ENCODE results near the gene SSC4D. TPM values are rescaled to one million over a fixed set of nuclear protein-coding genes. Genes with fewer than 3 reads are reported as not detected.

The SSC4D gene
- total RNA-seq, 1 experiment from 2014 or later = 14.8 TPM

GRCh38 chr7:76380623-76380966, 28.9 kb downstream of the SSC4D start:
- H3K36me3 Mint-ChIP-seq (ENCODE audit: insufficient read depth in 1 of 3, low read depth in 3 of 3) = no peaks in the 10 kb centered on the region
- H2BK120ac ChIP-seq (ENCODE audit: low read depth, low read length, poor library complexity, severe bottlenecking) = no peak overlapping the region
- no peaks in the 10 kb centered on the region for H3K27me3 Mint-ChIP-seq (ENCODE audit: low read depth)
- H3K14ac ChIP-seq (ENCODE audit: insufficient read depth, low read length) = no peak overlapping the region
- no peaks in the 10 kb centered on the region for H3K79me2 ChIP-seq (ENCODE audit: insufficient read depth, low read length)
- peaks cover 4% of the 10 kb centered on the region for H3K23me2 ChIP-seq (ENCODE audit: insufficient read length, low read depth, low read length, poor library complexity, severe bottlenecking)
- no peaks in the 10 kb centered on the region for H3K4me1 ChIP-seq (ENCODE audit: insufficient read depth, low read length)
- no peak overlapping the region for H2BK5ac ChIP-seq (ENCODE audit: insufficient read length, low read length)
- no peak overlapping the region for H2AFZ ChIP-seq (ENCODE audit: low read length)
- H3K79me1 ChIP-seq (ENCODE audit: insufficient read depth, low read depth, low read length, poor library complexity, severe bottlenecking) = no peaks in the 10 kb centered on the region
- H3K27me3 ChIP-seq (ENCODE audit: insufficient read depth, low read length) = no peaks in the 10 kb centered on the region
- H4K5ac ChIP-seq (ENCODE audit: insufficient read length, low read depth, low read length) = no peak overlapping the region
- no peak overlapping the region for H4K91ac ChIP-seq (ENCODE audit: insufficient read length, low read depth, low read length)
- H3K9me3 Mint-ChIP-seq = no peaks in the 10 kb centered on the region
- peak overlapping the region; percentile 65 to 72; a peak in 4 of 5 replicates for H3K4me3 Mint-ChIP-seq
- H2BK20ac ChIP-seq (ENCODE audit: low read depth, low read length, poor library complexity, severe bottlenecking) = no peak overlapping the region
- H3T11ph ChIP-seq (ENCODE audit: low read length) = no peak overlapping the region
- H2BK15ac ChIP-seq (ENCODE audit: low read depth, low read length) = no peak overlapping the region
- no peak overlapping the region for H2BK12ac ChIP-seq (ENCODE audit: insufficient read length, low read depth, low read length)
- H3K56ac ChIP-seq (ENCODE audit: insufficient read length, low read depth, low read length) = no peak overlapping the region
- H2AK5ac ChIP-seq (ENCODE audit: insufficient read length, low read length) = no peak overlapping the region
- WGBS (ENCODE audit: extremely low coverage, insufficient read length, low lambda C conversion rate) = no CpG with 5 or more reads among the region's 7 CpGs
- no peaks in the 10 kb centered on the region for H3K9me3 ChIP-seq (ENCODE audit: control insufficient read depth, low read depth, low read length)
- H3K18ac ChIP-seq (ENCODE audit: insufficient read length, low read depth, low read length) = no peak overlapping the region
- no peaks in the 10 kb centered on the region for H4K20me1 ChIP-seq (ENCODE audit: control insufficient read depth, insufficient read depth, insufficient read length)
- DNase-seq = no peak
- TF ChIP-seq CTCF (conservative IDR thresholded peaks at IDR 0.05) = no peak
- peak overlapping the region; percentile 59 to 92 (median 63); a peak in 4 of 7 replicates for H3K27ac Mint-ChIP-seq
- H3K27ac ChIP-seq (ENCODE audit: insufficient read length, low read depth, low read length) = no peak overlapping the region
- no peak overlapping the region for H3K23ac ChIP-seq (ENCODE audit: insufficient read length, low read depth, low read length)
- no peak overlapping the region for H3K4me2 ChIP-seq (ENCODE audit: insufficient read depth, insufficient read length, low read length)
- H3K9ac ChIP-seq (ENCODE audit: extremely low read depth, insufficient read length, low read length) = no peak overlapping the region
- peaks cover 4 to 7% of the 10 kb centered on the region in 2 experiments; a peak in 3 of 4 replicates for H3K4me1 Mint-ChIP-seq
- no peak overlapping the region for H4K8ac ChIP-seq (replicated peaks; ENCODE audit: insufficient read length, low read depth, low read length)
- H3K4ac ChIP-seq (ENCODE audit: low read depth, low read length) = no peak overlapping the region

Data from H9 (cell line).